ENCODE data around the gene LRCH1.

- TF ChIP-seq EP300 (IDR thresholded peaks at IDR 0.05): no peak
- TF ChIP-seq CTCF (IDR thresholded peaks at IDR 0.05): peak in 1 of 3 experiments; percentile 8
Measured at GRCh38 chr13:46728777-46729176, 175.8 kb downstream of the LRCH1 start.

Measured in esophagus muscularis mucosa (tissue), 3 donors.